K562 (cell line): ENCODE measurements around the gene ZSCAN1.

Source experiments
- BHLHE40 ChIP-seq: IDR thresholded peaks from 2 replicates; pipeline ENCODE4 v1.6.1; 2011; ENCODE audit warnings: low read length, improper control_type of control experiment
- CBX8 ChIP-seq: fragments of 200-600 bp; sonication (generic); IDR thresholded peaks from 2 replicates; pipeline ENCODE4 v1.6.1; 2012; ENCODE audit warnings: borderline replicate concordance, mixed run types, low read depth, mild to moderate bottlenecking, moderate library complexity, mixed read lengths, low read length, control low read depth, inconsistent platforms; ENCODE audit not compliant: poor library complexity, severe bottlenecking; ENCODE audit errors: extremely low read depth
- HCFC1 ChIP-seq: IDR thresholded peaks from 2 replicates; pipeline ENCODE4 v1.6.1; 2012; ENCODE audit warnings: low read depth, low read length, improper control_type of control experiment
- HOMEZ ChIP-seq: fragments of 250-450 bp; sonication (Bioruptor Pico); IDR thresholded peaks from 2 replicates; pipeline ENCODE4 v1.4.0; 2020; ENCODE audit warnings: mild to moderate bottlenecking, moderate library complexity
- IRF9 ChIP-seq: fragments of 450-650 bp; IDR thresholded peaks from 2 replicates; pipeline ENCODE4 v1.6.1; 2016; ENCODE audit warnings: missing biosample characterization, missing genetic modification characterization
- MAFF ChIP-seq: IDR thresholded peaks from 2 replicates; pipeline ENCODE4 v1.6.1; 2012; ENCODE audit warnings: low read length, improper control_type of control experiment
- POLR2A ChIP-seq: fragments of 450-650 bp; conservative IDR thresholded peaks from 2 replicates; pipeline ENCODE4 v1.6.1; 2016
- POLR2AphosphoS5 ChIP-seq: IDR thresholded peaks from 2 replicates; pipeline ENCODE4 v1.6.1; 2011; ENCODE audit warnings: mild to moderate bottlenecking, low read depth, low read length, moderate library complexity; ENCODE audit not compliant: control insufficient read depth, insufficient read depth
- STAT6 ChIP-seq: sonication (generic); formaldehyde crosslinking; IDR thresholded peaks from 2 replicates; pipeline ENCODE4 v1.8.1; 2023; ENCODE audit warnings: mild to moderate bottlenecking, missing genetic modification reagents
- ZNF146 ChIP-seq: IDR thresholded peaks from one replicate; pipeline ENCODE4 v1.6.1; 2018; ENCODE audit warnings: missing compliant biosample characterization; ENCODE audit not compliant: unreplicated experiment

- TF ChIP-seq POLR2A, result no peak
- no peak for TF ChIP-seq HCFC1
- TF ChIP-seq ZNF146 (CRISPR knock-in tag), result no peak
- no peak for TF ChIP-seq POLR2AphosphoS5
- no peak for TF ChIP-seq BHLHE40
- no peak for TF ChIP-seq HOMEZ
- no peak for TF ChIP-seq IRF9 (tag)
- TF ChIP-seq STAT6, result no peak
- TF ChIP-seq CBX8, result no peak
- TF ChIP-seq MAFF, result no peak
These were observed 51.6 kb downstream of the ZSCAN1 start for GRCh38 chr19:58085348-58085875.
